GM12872 (cell line): ENCODE results near the gene ELOVL3.

Experiments
- CTCF ChIP-seq: IDR thresholded peaks from 3 replicates; pipeline ENCODE4 v1.5.1; 2011; ENCODE audit warnings: low read depth, mild to moderate bottlenecking, low read length, moderate library complexity; ENCODE audit not compliant: insufficient read depth

Gene ELOVL3

GRCh38 chr10:102220612-102221011 is 5.5 kb upstream of the ELOVL3 start:
- TF ChIP-seq CTCF: no peak

GRCh38 chr10:102222797-102223196 is 3.3 kb upstream of the ELOVL3 start:
- no peak for TF ChIP-seq CTCF

- TF ChIP-seq CTCF: no peak
Observed at GRCh38 chr10:102226542-102226870, 407 bp downstream of the ELOVL3 start.

- no peak for TF ChIP-seq CTCF
Observed at GRCh38 chr10:102227050-102227449, 951 bp downstream of the ELOVL3 start.

GRCh38 chr10:102229810-102230263 is 3.7 kb downstream of the ELOVL3 start:
- peak; percentile 98 for TF ChIP-seq CTCF

- no peak for TF ChIP-seq CTCF
Observed at GRCh38 chr10:102230264-102230860, 4.3 kb downstream of the ELOVL3 start.

GRCh38 chr10:102230861-102231356 is 4.8 kb downstream of the ELOVL3 start:
- peak; percentile 50; the same call in 2 of the 3 replicates for TF ChIP-seq CTCF
